ENCODE data around the gene ZNF20.

The ZNF20 gene

DNA sequence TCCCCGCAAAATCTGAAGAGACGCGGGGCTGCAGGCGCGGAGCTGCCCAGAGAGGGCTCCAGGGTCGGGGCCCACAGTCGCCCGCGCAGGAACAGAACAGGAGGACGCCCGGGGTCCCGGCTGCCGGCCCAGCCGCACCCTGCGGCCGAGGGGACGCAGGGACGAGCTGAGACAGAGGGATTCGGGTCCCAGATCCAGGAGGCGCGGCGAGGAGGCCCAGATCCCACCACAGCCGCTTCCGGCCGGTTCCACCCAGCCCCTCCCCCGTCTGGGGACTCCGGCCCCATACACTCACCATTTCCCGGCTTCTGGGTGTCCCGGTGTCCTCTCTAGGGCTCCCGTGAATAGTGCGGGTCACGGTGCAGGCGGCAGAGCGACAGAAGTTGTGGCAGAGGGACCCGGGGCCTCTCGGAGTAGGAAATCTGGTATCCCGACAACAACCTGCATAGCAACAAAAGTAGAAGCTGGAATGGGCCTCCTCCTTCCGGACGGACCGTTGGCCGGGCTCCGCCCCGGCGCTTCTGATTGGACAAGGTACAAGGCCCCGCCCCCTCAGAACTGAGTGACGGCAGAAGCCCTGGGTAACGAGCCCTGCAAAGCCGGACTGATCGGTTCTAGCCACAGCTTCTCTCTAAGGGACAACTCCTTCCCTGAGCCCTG, at the start of gene ZNF20:
Gene ZNF20, minus strand, starts transcription at position 466 of the 660 bp plus-strand sequence. Its CDS starts 168 bp downstream, at position 298.
- DNase-seq: peak; percentile 50

DNA sequence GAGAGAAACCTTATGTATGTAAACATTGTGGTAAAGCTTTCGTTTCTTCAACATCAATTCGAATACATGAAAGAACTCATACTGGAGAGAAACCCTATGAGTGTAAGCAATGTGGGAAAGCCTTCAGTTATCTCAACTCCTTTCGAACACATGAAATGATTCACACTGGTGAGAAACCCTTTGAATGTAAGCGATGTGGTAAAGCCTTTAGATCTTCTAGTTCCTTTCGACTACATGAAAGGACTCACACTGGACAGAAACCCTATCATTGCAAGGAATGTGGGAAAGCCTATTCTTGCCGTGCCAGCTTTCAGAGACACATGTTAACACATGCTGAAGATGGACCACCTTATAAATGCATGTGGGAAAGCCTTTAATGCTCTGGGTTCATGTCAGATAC, 47.5 kb upstream of the ZNF20 start:
- DNase-seq: no peak

DNA sequence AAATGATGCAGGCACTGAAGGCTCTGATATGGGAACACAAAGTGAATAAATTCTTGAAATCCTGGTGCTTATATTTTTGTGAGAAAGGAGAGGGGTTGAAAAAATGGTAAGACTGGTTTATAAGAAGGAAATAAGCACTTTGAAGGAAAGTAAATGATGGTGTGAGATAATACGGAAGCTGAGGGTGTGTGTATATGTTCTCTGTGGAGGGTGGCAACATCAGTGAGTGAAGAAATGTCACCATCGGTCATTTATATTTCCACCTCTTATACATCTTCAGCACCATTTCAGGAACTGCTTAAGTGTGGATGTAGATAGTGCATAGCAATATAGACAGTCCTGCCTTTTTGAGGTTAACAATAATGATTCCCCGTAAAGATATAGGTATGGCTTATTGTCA, 40.2 kb upstream of the ZNF20 start:
- DNase-seq: no peak

DNA sequence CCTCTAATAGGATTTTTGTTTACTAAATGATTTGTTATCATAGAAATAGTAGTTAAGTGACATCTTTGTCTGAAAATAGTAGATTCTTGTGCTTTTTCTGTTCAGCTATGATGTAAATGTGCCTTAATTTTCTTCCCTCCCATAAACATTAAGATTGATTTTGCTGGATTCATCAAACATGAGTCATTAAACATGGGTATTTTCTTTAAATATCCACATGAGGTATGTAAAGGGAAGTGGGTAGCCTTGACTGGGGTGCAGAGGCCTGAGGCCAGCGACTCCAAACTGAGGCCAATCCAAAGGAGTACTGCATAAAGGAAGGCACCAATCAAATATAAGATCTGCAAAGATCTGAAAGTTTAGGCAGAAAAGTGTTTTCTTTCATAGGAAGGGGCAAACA, 26.5 kb upstream of the ZNF20 start:
- DNase-seq: no peak

DNA sequence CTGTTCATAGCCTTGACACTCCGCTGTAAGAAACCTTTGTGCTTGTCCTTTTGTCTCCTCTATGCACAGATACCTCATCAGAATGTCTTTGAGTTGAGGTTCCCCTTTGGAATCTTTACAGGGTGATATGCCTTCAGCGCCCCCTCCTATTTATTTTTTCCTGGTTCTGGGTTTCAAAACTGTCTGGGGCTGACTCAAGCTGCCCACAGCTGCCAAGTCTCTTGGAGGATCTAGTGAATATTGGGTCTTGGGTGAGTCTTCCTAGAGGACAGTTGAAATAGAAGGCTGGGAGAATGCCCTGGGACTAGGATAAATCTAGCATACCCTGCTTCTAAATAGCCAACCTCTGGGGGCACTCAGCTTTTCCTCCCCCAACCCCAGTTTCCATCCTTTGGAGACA, 23.7 kb upstream of the ZNF20 start:
- no peak for DNase-seq

DNA sequence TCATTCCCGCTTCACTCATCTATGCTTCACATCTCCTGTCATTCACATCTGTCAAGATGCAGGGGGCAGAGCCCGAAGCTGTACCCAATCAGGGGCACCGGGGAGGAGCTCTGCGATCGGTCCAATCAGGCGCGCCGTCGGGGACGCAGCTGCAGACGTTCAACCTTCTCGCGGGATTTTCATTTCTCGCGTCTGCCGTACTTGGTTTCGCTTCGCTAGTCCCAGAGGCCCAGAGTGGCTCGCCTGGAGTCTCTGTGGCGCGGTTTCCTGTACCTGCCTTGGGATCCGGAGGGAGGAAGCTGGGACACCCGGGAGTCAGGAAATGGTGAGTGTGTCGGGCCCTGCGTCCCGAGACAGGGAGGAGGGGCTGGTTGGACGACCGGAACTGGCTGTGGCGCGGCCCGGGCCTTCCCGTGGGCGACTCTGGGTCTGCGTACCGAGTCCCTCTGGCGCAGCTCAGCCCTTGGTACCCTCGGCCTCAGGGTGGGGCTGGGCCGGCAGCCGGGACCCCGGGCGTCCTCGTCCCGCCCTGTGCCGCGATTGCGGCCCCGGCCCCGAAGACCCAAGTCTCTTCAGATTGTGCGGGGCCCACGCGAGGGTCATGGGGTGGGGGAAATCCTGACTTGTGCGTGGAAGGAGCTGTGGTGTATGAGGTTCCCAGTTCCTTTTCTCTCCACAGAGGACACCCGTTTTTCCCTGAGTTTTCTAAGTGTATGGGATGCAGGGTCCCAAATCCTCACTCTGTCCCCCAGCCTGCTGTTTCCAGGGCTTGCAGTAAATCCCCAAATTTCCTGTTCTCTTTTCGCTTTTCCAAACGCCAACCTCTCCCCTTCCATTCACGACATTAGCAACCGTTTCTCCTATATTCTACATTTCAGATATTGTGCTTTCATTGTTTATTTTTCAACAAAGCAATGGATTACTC, 23.0 kb upstream of the ZNF20 start, which contains the start of gene ZNF136:
Gene ZNF136, plus strand, starts transcription at position 215 of the 925 bp plus-strand sequence. Its CDS starts 108 bp downstream, at position 323.
- DNase-seq: peak; percentile 91

DNA sequence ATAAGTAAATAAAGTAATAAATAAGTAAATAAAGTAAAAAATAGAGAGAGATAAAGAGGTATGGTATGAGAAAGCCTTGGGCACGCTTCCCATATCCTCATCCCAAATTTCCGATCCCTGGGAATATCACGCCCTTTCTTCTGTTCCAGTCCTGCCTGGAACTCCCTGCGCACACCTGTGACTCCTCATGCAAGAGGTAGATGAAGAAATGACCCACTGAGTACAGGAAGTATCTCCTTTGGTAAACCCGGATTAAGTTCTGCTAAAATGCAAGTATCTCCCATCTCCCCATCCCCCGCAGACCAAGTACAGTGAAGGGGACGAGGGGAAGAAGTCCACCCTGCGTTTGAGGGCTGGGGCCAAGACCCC, 22.3 kb upstream of the ZNF20 start:
- no peak for DNase-seq

DNA sequence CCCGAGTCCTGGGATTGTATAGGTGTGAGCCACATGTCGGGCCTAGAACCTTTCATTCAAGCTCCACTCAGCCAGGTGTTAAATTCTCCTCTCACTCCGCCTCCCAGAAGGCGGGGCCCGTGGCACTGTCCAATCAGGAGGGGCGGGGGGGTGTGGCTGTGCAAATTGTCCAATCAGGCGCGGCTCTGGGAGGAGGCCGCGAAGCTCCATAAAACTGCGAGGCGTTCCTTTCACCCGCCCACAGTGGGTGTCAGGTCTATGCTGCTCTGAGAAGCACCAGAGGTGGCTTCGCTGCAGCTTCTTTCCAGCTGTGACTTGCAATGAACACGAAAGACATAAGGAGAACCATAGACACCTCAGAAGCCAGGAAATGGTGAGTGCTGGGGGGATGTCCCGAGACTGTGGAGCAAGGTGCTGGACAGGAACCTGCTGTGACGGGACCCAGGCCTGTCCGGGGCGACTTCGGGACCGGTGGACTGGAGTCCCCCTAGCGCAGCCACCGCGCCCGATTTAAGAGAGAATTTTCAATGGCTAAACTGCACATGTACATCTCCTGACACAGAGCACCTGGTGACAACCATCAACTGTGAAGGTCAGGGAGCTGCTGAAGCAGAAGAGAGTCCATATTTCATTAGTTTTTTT, 19.7 kb upstream of the ZNF20 start:
- DNase-seq: no peak

DNA sequence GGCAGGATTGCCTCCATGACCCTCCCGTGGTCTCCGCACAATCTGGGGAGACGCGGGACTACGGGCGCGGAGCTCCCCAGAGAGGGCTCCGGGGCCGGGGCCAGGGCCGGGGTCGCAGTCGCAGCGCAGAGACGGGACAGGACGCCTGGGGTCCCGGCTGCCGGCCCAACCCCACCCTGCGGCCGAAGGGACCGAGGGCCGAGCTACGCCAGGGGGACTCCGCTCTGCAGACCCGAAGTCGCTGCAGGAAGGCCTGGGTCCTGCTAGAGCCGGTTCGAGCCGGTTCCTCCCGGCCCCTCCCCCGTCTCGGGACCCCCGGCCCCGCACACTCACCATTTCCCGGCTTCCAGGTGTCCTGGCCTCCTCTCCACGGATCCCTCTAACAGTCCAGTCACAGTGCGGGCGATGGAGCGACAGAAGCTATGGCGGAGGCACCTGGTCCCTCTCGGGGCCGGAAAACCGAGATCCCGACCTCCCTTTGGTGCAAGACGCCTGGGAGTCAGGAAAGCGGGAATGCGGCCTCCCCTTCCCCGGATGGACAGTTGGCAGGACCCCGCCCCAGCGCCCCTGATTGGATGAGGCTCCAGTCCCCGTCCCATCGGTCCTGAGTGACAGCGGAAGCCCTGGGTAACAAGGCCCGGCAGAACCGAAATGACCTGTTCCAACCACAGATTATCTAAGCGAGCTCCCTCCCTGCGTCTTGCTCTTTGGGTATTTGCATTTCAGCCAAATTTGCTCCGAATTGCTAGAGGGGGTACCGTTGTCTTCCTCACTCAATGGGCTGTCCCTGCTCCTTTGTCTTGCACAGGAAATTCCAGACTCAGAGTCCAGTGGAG, 16.3 kb upstream of the ZNF20 start, which contains the start of gene ZNF625:
Gene ZNF625, minus strand, starts transcription at position 512 of the 836 bp plus-strand sequence. Its CDS starts 176 bp downstream, at position 336.
- DNase-seq: peak; percentile 64

DNA sequence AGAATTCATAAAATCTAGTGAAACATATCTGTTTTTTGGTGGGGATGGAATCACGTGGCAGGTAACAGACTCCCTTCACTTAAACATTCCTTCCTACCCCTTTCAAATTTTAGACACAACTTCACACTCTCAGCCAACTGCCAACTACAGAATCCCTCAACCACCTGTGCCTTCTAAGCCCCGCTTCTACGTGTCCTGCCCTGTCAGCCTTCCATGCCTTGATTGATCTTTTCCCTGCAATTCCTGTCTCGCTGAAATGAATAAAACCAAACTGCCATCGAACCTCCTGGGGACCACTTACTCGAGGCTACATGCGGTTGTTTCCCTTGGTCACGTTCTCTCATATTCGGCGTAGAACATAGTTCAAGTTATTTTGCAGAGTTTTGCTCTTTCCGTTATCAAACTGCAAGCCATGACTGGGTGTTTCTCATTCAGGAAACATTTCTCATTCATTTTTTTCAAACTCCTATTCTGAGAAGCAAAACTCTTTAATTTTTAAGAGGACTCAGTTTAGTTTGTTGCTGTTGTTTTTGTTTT, 15.2 kb upstream of the ZNF20 start:
- no peak for DNase-seq

DNA sequence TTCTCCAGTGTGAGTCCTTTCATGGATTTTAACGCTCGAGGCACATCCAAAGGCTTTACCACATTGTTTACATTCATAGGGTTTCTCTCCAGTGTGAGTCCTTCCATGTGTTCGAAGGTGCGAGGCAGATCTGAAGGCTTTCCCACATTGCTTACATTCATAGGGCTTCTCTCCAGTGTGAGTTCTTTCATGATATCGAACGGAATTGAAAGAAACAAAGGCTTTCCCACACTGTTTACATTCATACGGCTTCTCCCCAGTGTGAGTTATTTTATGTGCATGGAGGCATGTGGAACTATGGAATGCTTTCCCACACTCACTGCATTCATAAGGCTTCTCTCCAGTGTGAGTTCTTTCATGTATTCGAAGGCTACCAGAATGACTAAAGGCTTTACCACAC, 5.2 kb upstream of the ZNF20 start:
- DNase-seq: no peak

DNA sequence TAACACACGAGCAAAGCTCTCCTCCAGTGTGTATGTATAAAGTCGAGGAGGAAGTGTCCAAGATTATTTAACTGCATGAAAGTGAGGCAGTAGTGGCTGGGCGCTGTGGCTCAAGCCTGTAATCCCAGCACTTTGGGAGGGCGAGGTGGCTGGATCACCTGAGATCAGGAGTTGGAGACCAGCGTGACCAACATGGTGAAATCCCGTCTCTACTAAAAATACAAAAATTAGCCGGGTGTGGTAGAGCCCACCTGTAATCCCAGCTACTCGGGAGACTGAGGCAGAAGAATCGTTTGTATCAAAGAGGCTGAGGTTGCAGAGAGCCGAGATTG, 1.2 kb upstream of the ZNF20 start:
- no peak for DNase-seq

DNA sequence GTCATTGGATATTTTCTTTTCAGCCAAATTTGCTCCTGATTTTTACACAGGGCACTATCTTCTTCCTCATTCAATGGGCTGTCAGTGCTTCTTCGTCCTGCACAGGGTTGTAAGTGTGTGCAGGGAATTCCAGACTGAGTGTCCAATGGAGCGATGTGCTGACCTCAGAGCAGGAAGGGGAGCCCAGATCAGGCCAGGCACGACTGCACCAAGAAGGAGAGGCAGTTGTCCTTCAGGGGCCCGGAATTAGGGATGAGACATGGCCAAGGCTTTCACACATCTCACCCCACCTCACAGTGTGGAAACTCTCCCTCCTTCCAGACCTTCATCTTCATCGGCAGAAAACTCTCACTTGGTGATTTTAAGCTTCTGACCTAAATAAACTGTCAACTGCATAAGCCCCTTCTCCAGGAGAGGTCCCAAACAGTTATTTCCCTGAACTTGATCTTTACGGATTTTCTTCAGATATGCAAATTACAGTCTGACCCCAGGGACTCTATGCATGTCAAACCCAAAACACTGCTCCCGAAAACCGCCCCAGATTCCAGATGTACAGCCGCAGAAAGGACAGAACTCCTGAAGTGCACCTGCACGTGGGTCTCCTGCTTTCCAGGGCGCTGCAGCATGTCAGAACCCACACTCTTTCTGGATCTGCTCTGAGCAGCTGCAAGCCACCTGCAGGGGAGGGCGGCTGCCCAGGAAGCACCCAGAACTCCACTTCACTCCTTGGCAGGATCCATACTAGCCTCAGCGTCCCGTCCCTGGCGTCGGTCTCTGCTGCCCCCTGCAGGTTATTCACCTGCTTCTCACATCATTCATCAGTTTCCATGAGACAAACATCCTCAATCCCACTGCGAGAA, 625 bp upstream of the ZNF20 start:
- DNase-seq: peak; percentile 23

DNA sequence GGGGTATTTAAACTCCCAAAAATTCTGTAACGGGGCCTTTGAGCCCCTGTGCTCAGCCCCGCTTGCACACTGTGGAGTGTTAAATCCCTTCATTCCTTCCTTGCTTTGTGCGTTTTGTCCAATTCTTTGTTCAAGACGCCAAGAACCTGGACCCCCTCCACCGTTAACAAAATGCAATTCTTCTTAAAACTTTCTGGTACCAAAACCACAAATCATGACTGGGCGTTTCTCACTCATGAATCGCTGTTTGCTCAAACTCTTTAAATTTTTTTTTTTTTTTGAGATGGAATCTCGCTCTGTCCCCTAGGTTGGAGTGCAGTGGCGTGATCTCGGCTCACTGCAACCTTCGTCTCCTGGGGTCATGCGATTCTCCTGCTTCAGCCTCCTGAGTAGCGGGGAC, 881 bp downstream of the ZNF20 start:
- DNase-seq: no peak

DNA sequence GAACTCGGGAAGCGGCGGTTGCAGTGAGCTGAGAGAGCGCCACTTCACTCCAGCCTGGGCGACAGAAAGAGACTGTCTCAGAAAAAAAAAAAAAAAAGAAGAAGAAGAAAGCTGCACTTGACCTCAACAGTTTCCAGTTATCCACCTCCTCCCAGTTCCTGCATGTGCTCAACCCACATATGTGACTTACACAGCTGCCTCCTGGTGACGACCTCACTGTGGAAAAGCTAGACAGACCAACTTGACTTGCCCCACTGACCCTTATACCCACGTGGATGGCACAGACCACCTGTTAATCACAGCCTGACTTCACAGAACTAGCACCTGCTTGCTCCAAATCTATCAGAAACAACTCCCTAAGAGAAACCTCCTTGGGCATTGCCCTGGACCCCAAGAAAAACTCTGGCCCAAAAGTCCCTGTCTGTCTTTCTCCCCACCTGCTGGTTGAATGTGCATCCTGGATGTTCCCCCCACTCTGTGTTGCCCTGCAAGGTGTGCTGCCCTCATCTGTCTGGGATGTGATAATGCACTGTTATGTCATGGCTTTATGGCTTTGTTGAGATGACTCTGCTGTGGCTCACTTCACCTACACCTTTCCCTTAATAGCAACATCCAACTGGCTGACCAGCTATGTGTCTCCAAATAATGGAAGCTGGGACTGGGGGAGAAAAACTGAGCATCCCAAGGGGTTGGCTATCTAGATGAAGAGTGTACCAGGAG, 2.8 kb downstream of the ZNF20 start:
- DNase-seq: no peak

DNA sequence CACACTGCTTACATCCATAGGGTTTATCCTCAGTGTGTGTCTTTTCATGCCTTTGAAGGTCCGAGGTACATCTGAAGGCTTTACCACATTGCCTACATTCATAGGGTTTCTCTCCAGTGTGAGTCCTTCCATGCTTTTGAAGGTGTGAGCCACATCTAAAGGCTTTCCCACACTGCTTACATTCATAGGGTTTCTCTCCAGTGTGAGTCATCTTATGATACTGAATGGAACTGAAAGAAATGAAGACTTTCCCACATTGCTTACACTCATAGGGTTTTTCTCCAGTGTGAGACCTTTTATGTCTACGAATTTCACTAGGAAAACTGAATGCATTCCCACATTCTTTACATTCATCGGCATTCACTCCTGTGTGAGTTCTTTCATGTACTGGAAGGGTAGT, 7.1 kb downstream of the ZNF20 start:
- no peak for DNase-seq

DNA sequence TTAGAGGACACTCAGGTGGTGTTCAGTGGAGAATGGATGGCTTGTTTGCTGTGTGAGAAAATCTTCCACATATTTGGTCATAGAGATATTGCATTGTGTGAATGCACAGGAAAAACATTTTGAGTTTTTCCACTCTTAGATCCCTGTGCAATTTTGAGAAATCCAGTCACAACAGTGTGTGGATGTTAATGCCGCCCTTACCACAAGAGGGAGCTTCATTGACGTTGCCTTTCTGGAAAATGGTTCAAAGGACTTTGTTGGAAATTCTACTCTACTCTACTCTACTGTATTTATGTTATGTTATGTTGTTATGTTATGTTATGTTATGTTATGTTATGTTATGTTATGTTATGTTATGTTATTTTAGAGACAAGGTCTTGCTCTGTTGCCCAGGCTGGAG, 13.4 kb downstream of the ZNF20 start:
- DNase-seq: no peak

DNA sequence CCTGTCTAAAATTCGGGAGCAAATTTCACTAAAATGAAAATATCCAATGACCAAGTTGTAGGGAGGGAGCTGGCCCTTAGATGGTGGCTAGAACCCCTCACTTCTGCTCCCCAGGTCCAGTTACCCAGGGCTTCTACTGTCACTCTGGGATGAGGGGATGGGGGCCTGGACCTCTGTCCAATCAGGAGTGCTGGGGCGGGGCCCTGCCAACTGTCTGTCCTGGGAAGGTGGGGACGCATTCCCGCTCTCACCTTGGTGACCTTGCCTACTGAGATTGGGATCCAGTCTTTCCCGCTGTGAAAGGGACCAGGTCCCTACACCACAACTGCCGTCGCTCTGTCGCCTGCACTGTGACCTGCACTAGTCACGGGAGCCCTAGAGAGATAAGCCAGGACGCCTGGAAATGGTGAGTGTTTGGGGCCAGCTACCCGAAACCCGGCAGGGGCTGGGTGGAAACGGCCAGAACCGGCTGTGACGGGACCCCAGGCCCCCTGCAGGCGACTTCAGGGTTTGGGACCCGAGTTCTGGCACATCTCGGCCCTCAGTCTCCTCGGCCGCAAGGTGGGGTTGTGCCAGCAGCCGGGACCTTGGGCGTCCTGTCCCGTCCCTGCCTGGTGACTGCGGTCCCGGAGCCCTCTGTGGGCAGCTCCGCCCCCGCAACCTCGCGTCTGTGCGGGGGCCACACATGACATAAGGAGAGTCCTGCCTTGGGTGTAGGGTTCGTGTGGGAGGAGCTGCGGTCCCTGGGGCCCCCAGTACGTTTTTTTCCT, 22.8 kb downstream of the ZNF20 start:
- no peak for DNase-seq

DNA sequence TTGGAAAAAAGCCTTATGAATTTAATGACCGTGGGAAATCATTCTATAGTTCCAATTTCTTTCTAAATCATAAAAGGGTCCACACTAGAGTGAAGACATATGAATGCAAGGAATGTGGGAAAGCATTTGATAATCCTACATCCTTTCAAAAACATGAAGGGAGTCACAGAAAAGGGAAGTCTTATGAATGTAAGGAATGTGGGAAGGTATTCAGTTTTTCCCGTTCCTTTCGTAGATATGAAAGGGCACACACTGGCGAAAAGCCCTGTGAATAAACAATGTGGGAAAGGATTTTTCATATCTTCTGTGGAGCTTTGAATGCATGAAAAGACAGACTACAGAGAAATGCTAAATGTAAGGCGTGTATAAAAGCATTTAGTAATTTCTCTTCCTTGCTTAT, 27.0 kb downstream of the ZNF20 start:
- DNase-seq: no peak

DNA sequence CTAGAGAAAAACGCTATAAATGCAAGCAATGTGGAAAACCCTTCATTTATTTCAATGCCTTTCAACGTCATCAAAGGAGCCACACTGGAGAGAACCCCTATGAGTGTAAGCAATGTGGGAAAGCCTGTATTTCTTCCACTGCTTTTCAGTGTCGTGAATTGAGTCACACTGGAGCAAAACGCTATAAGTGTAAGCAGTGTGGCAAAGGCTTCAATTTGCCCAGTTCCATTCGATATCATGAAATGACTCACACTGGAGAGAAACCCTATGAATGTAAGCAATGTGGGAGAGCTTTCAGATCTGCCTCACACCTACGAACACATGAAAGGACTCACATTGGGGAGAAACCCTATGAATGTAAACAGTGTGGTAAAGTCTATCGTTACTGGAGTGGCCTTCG, 27.4 kb downstream of the ZNF20 start:
- no peak for DNase-seq
